T-helper 2 cell treated with Interferon-gamma antibody and Interleukin-4, amounts not matched to agents 5 μg/mL and 100 μg/mL, for 36 hours (primary cell): ENCODE measurements around the gene LDHAL6B.

Experiments used
- DNase-seq: peaks from one replicate; pipeline ENCODE4 v3.0.0; 2021; ENCODE audit warnings: low spot score
- H3K27ac Mint-ChIP-seq: one replicate; pipeline ENCODE4 v1.8.0; 2021; ENCODE audit warnings: mild to moderate bottlenecking, mixed read lengths
- H3K27me3 Mint-ChIP-seq: one replicate; pipeline ENCODE4 v1.8.0; 2021; ENCODE audit warnings: low read depth, mixed read lengths
- H3K36me3 Mint-ChIP-seq: one replicate; pipeline ENCODE4 v1.8.0; 2021; ENCODE audit warnings: low read depth, mixed read lengths
- H3K4me1 Mint-ChIP-seq: one replicate; pipeline ENCODE4 v1.8.0; 2021; ENCODE audit warnings: low read depth, mixed read lengths
- H3K4me3 Mint-ChIP-seq: one replicate; pipeline ENCODE4 v1.8.0; 2022; ENCODE audit warnings: mild to moderate bottlenecking, moderate library complexity, mixed read lengths
- H3K9me3 Mint-ChIP-seq: one replicate; pipeline ENCODE4 v1.8.0; 2021; ENCODE audit warnings: mixed read lengths

LDHAL6B gene

GRCh38 chr15:59171067-59171397, 35.6 kb upstream of the LDHAL6B start:
- Mint-ChIP-seq H3K27ac (peak overlapping the region; percentile 26), H3K36me3 (peaks cover 22% of the 10 kb centered on the region), H3K9me3 (no peaks in the 10 kb centered on the region), H3K4me3 (no peak overlapping the region), H3K4me1 (peaks cover 15% of the 10 kb centered on the region), H3K27me3 (no peaks in the 10 kb centered on the region)
- DNase-seq = no peak

GRCh38 chr15:59172289-59172901, 34.2 kb upstream of the LDHAL6B start:
- DNase-seq = no peak
- Mint-ChIP-seq H3K27ac (no peak overlapping the region), H3K27me3 (no peaks in the 10 kb centered on the region), H3K9me3 (no peaks in the 10 kb centered on the region), H3K36me3 (peaks cover 20% of the 10 kb centered on the region), H3K4me3 (no peak overlapping the region), H3K4me1 (peaks cover 15% of the 10 kb centered on the region)

GRCh38 chr15:59173194-59173593, 33.4 kb upstream of the LDHAL6B start:
- no peak overlapping the region for H3K4me3 Mint-ChIP-seq
- H3K27ac Mint-ChIP-seq = no peak overlapping the region
- H3K27me3 Mint-ChIP-seq = no peaks in the 10 kb centered on the region
- DNase-seq = no peak
- no peaks in the 10 kb centered on the region for H3K9me3 Mint-ChIP-seq
- H3K36me3 Mint-ChIP-seq = peaks cover 17% of the 10 kb centered on the region
- peaks cover 15% of the 10 kb centered on the region for H3K4me1 Mint-ChIP-seq

- Mint-ChIP-seq H3K9me3 (no peaks in the 10 kb centered on the region), H3K27ac (no peak overlapping the region), H3K27me3 (no peaks in the 10 kb centered on the region), H3K36me3 (peaks cover 17% of the 10 kb centered on the region), H3K4me1 (peaks cover 14% of the 10 kb centered on the region), H3K4me3 (no peak overlapping the region)
- DNase-seq = no peak
These were observed 32.4 kb upstream of the LDHAL6B start for GRCh38 chr15:59174151-59174834.

- no peak overlapping the region for H3K27ac Mint-ChIP-seq
- peaks cover 9% of the 10 kb centered on the region for H3K4me1 Mint-ChIP-seq
- peaks cover 15% of the 10 kb centered on the region for H3K36me3 Mint-ChIP-seq
- no peaks in the 10 kb centered on the region for H3K9me3 Mint-ChIP-seq
- no peak overlapping the region for H3K4me3 Mint-ChIP-seq
- DNase-seq = peak; percentile 32
- no peaks in the 10 kb centered on the region for H3K27me3 Mint-ChIP-seq
These were observed 31.5 kb upstream of the LDHAL6B start for GRCh38 chr15:59174835-59175831.

GRCh38 chr15:59176653-59177316, 29.9 kb upstream of the LDHAL6B start:
- H3K4me3 Mint-ChIP-seq = no peak overlapping the region
- DNase-seq = no peak
- H3K27me3 Mint-ChIP-seq = no peaks in the 10 kb centered on the region
- peaks cover 17% of the 10 kb centered on the region for H3K36me3 Mint-ChIP-seq
- H3K27ac Mint-ChIP-seq = no peak overlapping the region
- peaks cover 9% of the 10 kb centered on the region for H3K9me3 Mint-ChIP-seq
- peaks cover 4% of the 10 kb centered on the region for H3K4me1 Mint-ChIP-seq

- Mint-ChIP-seq H3K27ac (no peak overlapping the region), H3K4me3 (no peak overlapping the region), H3K27me3 (no peaks in the 10 kb centered on the region), H3K9me3 (peaks cover 11% of the 10 kb centered on the region), H3K36me3 (peaks cover 17% of the 10 kb centered on the region), H3K4me1 (peaks cover 4% of the 10 kb centered on the region)
- DNase-seq = no peak
These were observed 29.4 kb upstream of the LDHAL6B start for GRCh38 chr15:59177317-59177660.

GRCh38 chr15:59178151-59178695, 28.4 kb upstream of the LDHAL6B start:
- Mint-ChIP-seq H3K36me3 (peaks cover 19% of the 10 kb centered on the region), H3K4me1 (peaks cover 4% of the 10 kb centered on the region), H3K27ac (no peak overlapping the region), H3K27me3 (no peaks in the 10 kb centered on the region), H3K4me3 (no peak overlapping the region), H3K9me3 (peaks cover 18% of the 10 kb centered on the region)
- DNase-seq = no peak

GRCh38 chr15:59179717-59180116, 26.9 kb upstream of the LDHAL6B start:
- Mint-ChIP-seq H3K4me1 (peaks cover 4% of the 10 kb centered on the region), H3K27ac (no peak overlapping the region), H3K4me3 (no peak overlapping the region), H3K9me3 (peaks cover 18% of the 10 kb centered on the region), H3K27me3 (no peaks in the 10 kb centered on the region), H3K36me3 (peaks cover 17% of the 10 kb centered on the region)
- no peak for DNase-seq

GRCh38 chr15:59180945-59181600, 25.6 kb upstream of the LDHAL6B start:
- DNase-seq = no peak
- H3K9me3 Mint-ChIP-seq = peaks cover 18% of the 10 kb centered on the region
- H3K36me3 Mint-ChIP-seq = peaks cover 17% of the 10 kb centered on the region
- H3K27ac Mint-ChIP-seq = no peak overlapping the region
- no peak overlapping the region for H3K4me3 Mint-ChIP-seq
- H3K27me3 Mint-ChIP-seq = no peaks in the 10 kb centered on the region
- H3K4me1 Mint-ChIP-seq = no peaks in the 10 kb centered on the region

- Mint-ChIP-seq H3K27me3 (no peaks in the 10 kb centered on the region), H3K36me3 (peaks cover 19% of the 10 kb centered on the region), H3K4me3 (no peak overlapping the region), H3K4me1 (no peaks in the 10 kb centered on the region), H3K27ac (no peak overlapping the region), H3K9me3 (peaks cover 18% of the 10 kb centered on the region)
- no peak for DNase-seq
These were observed 20.9 kb upstream of the LDHAL6B start for GRCh38 chr15:59185725-59186124.

- Mint-ChIP-seq H3K36me3 (peaks cover 17% of the 10 kb centered on the region), H3K4me1 (no peaks in the 10 kb centered on the region)
These were observed 20.1 kb upstream of the LDHAL6B start for GRCh38 chr15:59186501-59186900.

GRCh38 chr15:59189241-59189640, 17.4 kb upstream of the LDHAL6B start:
- Mint-ChIP-seq H3K36me3 (peaks cover 11% of the 10 kb centered on the region), H3K9me3 (no peaks in the 10 kb centered on the region), H3K27me3 (no peaks in the 10 kb centered on the region), H3K4me1 (no peaks in the 10 kb centered on the region), H3K4me3 (no peak overlapping the region), H3K27ac (no peak overlapping the region)
- DNase-seq = no peak

More at GRCh38 chr15:59186501-59186900, 20.1 kb upstream of the LDHAL6B start:
- Mint-ChIP-seq H3K27ac (no peak overlapping the region), H3K9me3 (peaks cover 12% of the 10 kb centered on the region), H3K27me3 (no peaks in the 10 kb centered on the region), H3K4me3 (no peak overlapping the region)
- DNase-seq = no peak
